Neuronal stem cell (in vitro differentiated cells): Measurements from ENCODE around the gene OR8G5.

Source experiments
- DNase-seq: peaks from one replicate; pipeline ENCODE4 v3.0.0-alpha.2; 2013; ENCODE audit warnings: low spot score
- H2AFZ ChIP-seq: one replicate; pipeline ENCODE4 v1.6.1; 2013; ENCODE audit warnings: mild to moderate bottlenecking, low read length, inconsistent platforms
- H2AK5ac ChIP-seq: 2 replicates; pipeline ENCODE4 v1.6.1; 2013; ENCODE audit warnings: low read depth, mild to moderate bottlenecking, inconsistent platforms, low read length, moderate library complexity, mixed read lengths
- H2BK120ac ChIP-seq: 2 replicates; pipeline ENCODE4 v1.6.1; 2013; ENCODE audit warnings: low read depth, mild to moderate bottlenecking, inconsistent platforms, low read length, moderate library complexity, mixed read lengths
- H2BK12ac ChIP-seq: one replicate; pipeline ENCODE4 v1.6.1; 2013; ENCODE audit warnings: low read length, inconsistent platforms
- H2BK15ac ChIP-seq: 2 replicates; pipeline ENCODE4 v1.6.1; 2013; ENCODE audit warnings: mild to moderate bottlenecking, low read length, inconsistent platforms, mixed read lengths
- H2BK5ac ChIP-seq: one replicate; pipeline ENCODE4 v1.6.1; 2013; ENCODE audit warnings: inconsistent platforms, mild to moderate bottlenecking, low read length, moderate library complexity
- H3K14ac ChIP-seq: one replicate; pipeline ENCODE4 v1.6.1; 2013; ENCODE audit warnings: low read length, inconsistent platforms
- H3K18ac ChIP-seq: 2 replicates; pipeline ENCODE4 v1.6.1; 2013; ENCODE audit warnings: low read length, inconsistent platforms
- H3K23ac ChIP-seq: 2 replicates; pipeline ENCODE4 v1.6.1; 2013; ENCODE audit warnings: low read depth, mild to moderate bottlenecking, mixed read lengths, low read length, inconsistent platforms; ENCODE audit not compliant: poor library complexity
- H3K27ac ChIP-seq: replicated peaks from 3 replicates; pipeline ENCODE4 v1.5.1; 2013; ENCODE audit warnings: low read length, inconsistent platforms
- H3K27me3 ChIP-seq, 3 experiments: 2 replicates each; pipeline ENCODE4 v1.6.1; 2013; ENCODE audit warnings: low read length in 3 of 3, mild to moderate bottlenecking in 2 of 3, inconsistent platforms in 1 of 3, low read depth in 1 of 3, mixed read lengths in 1 of 3, moderate library complexity in 1 of 3; ENCODE audit not compliant: control insufficient read depth in 3 of 3, insufficient read depth in 3 of 3
- H3K36me3 ChIP-seq, 2 donors: replicated peaks in 1 of 2; 2 replicates each; pipeline ENCODE4 v1.6.1; 2013; ENCODE audit warnings: low read length in 2 of 2; ENCODE audit not compliant: control insufficient read depth in 2 of 2, insufficient read depth in 2 of 2
- H3K4ac ChIP-seq: 2 replicates; pipeline ENCODE4 v1.6.1; 2013; ENCODE audit warnings: inconsistent platforms, mild to moderate bottlenecking, low read length, moderate library complexity
- H3K4me1 ChIP-seq, 2 donors: 1 replicate in 1 of 2; 2 replicates in 1 of 2; pipeline ENCODE4 v1.6.1; 2013; ENCODE audit warnings: low read length in 2 of 2, low read depth in 1 of 2; ENCODE audit not compliant: control insufficient read depth in 2 of 2, insufficient read depth in 1 of 2
- H3K4me2 ChIP-seq: one replicate; pipeline ENCODE4 v1.6.1; 2013; ENCODE audit warnings: mild to moderate bottlenecking, low read length, inconsistent platforms; ENCODE audit not compliant: insufficient read depth, poor library complexity, severe bottlenecking
- H3K4me3 ChIP-seq, 2 donors: 2 replicates each; pipeline ENCODE4 v1.5.1; 2013; ENCODE audit warnings: low read length in 2 of 2, mild to moderate bottlenecking in 2 of 2, inconsistent platforms in 1 of 2, moderate library complexity in 1 of 2
- H3K79me1 ChIP-seq: one replicate; pipeline ENCODE4 v1.6.1; 2013; ENCODE audit warnings: low read depth, mild to moderate bottlenecking, inconsistent platforms, low read length, moderate library complexity
- H3K9ac ChIP-seq: one replicate; pipeline ENCODE4 v1.6.1; 2013; ENCODE audit warnings: mild to moderate bottlenecking, low read depth, low read length, inconsistent platforms; ENCODE audit not compliant: poor library complexity
- H3K9me3 ChIP-seq, 2 donors: replicated peaks in 1 of 2; 2 replicates each; pipeline versions ENCODE3 to v1.6.1; 2013; ENCODE audit warnings: low read length in 2 of 2, mild to moderate bottlenecking in 2 of 2, inconsistent platforms in 1 of 2, low read depth in 1 of 2, mixed read lengths in 1 of 2, moderate library complexity in 1 of 2; ENCODE audit not compliant: control insufficient read depth in 2 of 2, insufficient read depth in 1 of 2
- H4K8ac ChIP-seq: one replicate; pipeline ENCODE4 v1.6.1; 2013; ENCODE audit warnings: low read depth, mild to moderate bottlenecking, inconsistent platforms, low read length, moderate library complexity
- H4K91ac ChIP-seq: one replicate; pipeline ENCODE4 v1.6.1; 2013; ENCODE audit warnings: low read length, low read depth, mild to moderate bottlenecking, inconsistent platforms; ENCODE audit not compliant: poor library complexity
- WGBS, 2 donors: extraction: QIAGEN DNeasy Blood & Tissue Kit; methylation state at CpG; one replicate each; pipeline ENCODE4 v1.1.7; 2013; ENCODE audit warnings: missing lambda C conversion rate in 2 of 2, mixed read lengths in 1 of 2; ENCODE audit not compliant: insufficient read length in 2 of 2, insufficient replicate concordance in 1 of 2; ENCODE audit errors: extremely low coverage in 2 of 2; 5-methylcytosine and 5-hydroxymethylcytosine counted together

Gene OR8G5

DNA sequence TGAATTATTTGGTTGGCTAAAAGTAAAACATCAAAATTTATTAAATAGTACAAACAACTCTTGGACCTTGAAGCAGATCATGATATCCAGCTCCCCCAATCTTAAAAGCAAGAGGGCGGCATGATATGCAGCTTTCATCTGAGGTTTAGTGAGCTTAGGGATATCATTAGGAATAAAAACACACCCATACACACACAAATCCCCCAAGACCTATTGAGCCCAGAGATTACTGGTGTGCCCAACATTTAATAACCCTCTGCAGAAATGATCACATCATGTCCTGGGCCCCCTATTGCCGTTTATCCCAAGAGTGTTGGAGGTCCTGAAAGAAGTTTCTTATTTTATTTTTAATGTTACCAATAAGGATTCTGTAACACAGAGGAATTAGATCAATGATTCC, 57.7 kb downstream of the OR8G5 start, which contains the start of gene OR8D1:
Gene OR8D1 (minus strand): TSS at position 101 of the 400 bp plus-strand sequence. CDS start 3,183 bp downstream, outside the sequence.
- Histone ChIP-seq H3K27me3 (no peaks in the 10 kb centered on the region), H2BK12ac (no peak within 1 kb of the TSS), H3K9ac (no peak within 1 kb of the TSS), H3K4ac (no peak within 1 kb of the TSS), H3K4me3 (no peak within 1 kb of the TSS), H2BK5ac (no peak within 1 kb of the TSS), H3K18ac (no peak within 1 kb of the TSS), H3K14ac (no peak within 1 kb of the TSS), H3K9me3 (no peaks in the 10 kb centered on the region), H3K4me2 (no peak within 1 kb of the TSS), H2AK5ac (no peak within 1 kb of the TSS), H3K36me3 (no peaks in the 10 kb centered on the region), H3K23ac (no peak within 1 kb of the TSS), H2BK120ac (no peak within 1 kb of the TSS), H2BK15ac (no peak within 1 kb of the TSS), H4K91ac (no peak within 1 kb of the TSS), H2AFZ (no peak within 1 kb of the TSS), H3K27ac (no peak within 1 kb of the TSS), H3K79me1 (no peaks in the 10 kb centered on the region), H4K8ac (no peak within 1 kb of the TSS), H3K4me1 (no peaks in the 10 kb centered on the region)
- no CpG with 5 or more reads among the region's 2 CpGs for WGBS, 2 donors
- DNase-seq, result no peak

GRCh38 chr11:124315052-124315451, 58.9 kb downstream of the OR8G5 start:
- no peak overlapping the region for H3K4me3 ChIP-seq
- H3K27ac ChIP-seq, result no peak overlapping the region
- H2BK15ac ChIP-seq, result no peak overlapping the region
- H2AFZ ChIP-seq, result no peak overlapping the region
- WGBS, 2 donors, result no CpG with 5 or more reads among the region's 3 CpGs
- no peaks in the 10 kb centered on the region for H3K4me1 ChIP-seq
- H3K9ac ChIP-seq, result no peak overlapping the region
- no peaks in the 10 kb centered on the region for H3K36me3 ChIP-seq
- no peak overlapping the region for H4K91ac ChIP-seq
- H2BK5ac ChIP-seq, result no peak overlapping the region
- H3K79me1 ChIP-seq, result no peaks in the 10 kb centered on the region
- no peaks in the 10 kb centered on the region for H3K27me3 ChIP-seq
- H4K8ac ChIP-seq, result no peak overlapping the region
- H2BK120ac ChIP-seq, result no peak overlapping the region
- H3K4ac ChIP-seq, result no peak overlapping the region
- no peak overlapping the region for H2BK12ac ChIP-seq
- H3K9me3 ChIP-seq, result no peaks in the 10 kb centered on the region
- H3K18ac ChIP-seq, result no peak overlapping the region
- no peak overlapping the region for H2AK5ac ChIP-seq
- H3K23ac ChIP-seq, result no peak overlapping the region
- H3K14ac ChIP-seq, result no peak overlapping the region
- DNase-seq, result no peak
- no peak overlapping the region for H3K4me2 ChIP-seq
